Activated B cell treated with CpG ODN at 0.5 μM for 24 hours (primary cell): ENCODE data around the gene AGAP1. TPM values are rescaled to one million over a fixed set of nuclear protein-coding genes. Genes with fewer than 3 reads are reported as not detected.

Experiments
- ATAC-seq: fragments of 200-7000 bp; cut with Tn5 transposase; one replicate; pipeline ENCODE4 v1.10.0; 2021; ENCODE audit warnings: low read depth, mild to moderate bottlenecking, moderate library complexity
- CTCF ChIA-PET: fragments of 350-600 bp; sonication (Branson Sonifier 250); formaldehyde crosslinking; loops from one replicate; lab custom pipeline; 2021; ENCODE audit warnings: antibody characterized with exemption; lab: Charles Lee
- POLR2A ChIA-PET: fragments of 350-600 bp; sonication (Branson Sonifier 250); formaldehyde crosslinking; loops from one replicate; lab custom pipeline; 2021; ENCODE audit warnings: antibody characterized with exemption; lab: Charles Lee
- DNase-seq: peaks from one replicate; pipeline ENCODE4 v3.0.0; 2022
- H3K27ac Mint-ChIP-seq: one replicate; pipeline ENCODE4 v1.8.0; 2020; ENCODE audit warnings: mixed read lengths
- H3K27me3 Mint-ChIP-seq: one replicate; pipeline ENCODE4 v1.8.0; 2021; ENCODE audit warnings: mixed read lengths
- H3K36me3 Mint-ChIP-seq: one replicate; pipeline ENCODE4 v1.8.0; 2021; ENCODE audit warnings: low read depth, mixed read lengths
- H3K4me1 Mint-ChIP-seq: one replicate; pipeline ENCODE4 v1.8.0; 2021; ENCODE audit warnings: mixed read lengths
- H3K4me3 Mint-ChIP-seq: one replicate; pipeline ENCODE4 v1.8.0; 2020; ENCODE audit warnings: mild to moderate bottlenecking, mixed read lengths
- H3K9me3 Mint-ChIP-seq: one replicate; pipeline ENCODE4 v1.8.0; 2020; ENCODE audit warnings: mixed read lengths
- CTCF ChIP-seq: fragments of 200-600 bp; IDR thresholded peaks from one replicate; pipeline ENCODE4 v1.8.0; 2022; ENCODE audit warnings: antibody characterized with exemption, mild to moderate bottlenecking
- intact Hi-C: fragments of 100-400 bp; cut with micrococcal nuclease; formaldehyde crosslinking; loops from one replicate; pipeline ENCODE4 v1.15.1; 2024
- total RNA-seq: library from RNA; stranded (reverse); gene quantifications from 2 replicates; pipeline ENCODE4 v1.2.3, GENCODE V29; 2022

The AGAP1 gene
- total RNA-seq, 1 donor from 2014 or later: not detected

- Mint-ChIP-seq H3K4me1 (no peaks in the 10 kb centered on the region), H3K27ac (no peak overlapping the region), H3K36me3 (no peaks in the 10 kb centered on the region), H3K27me3 (peaks cover 6% of the 10 kb centered on the region), H3K4me3 (no peak overlapping the region), H3K9me3 (peaks cover 9% of the 10 kb centered on the region)
- ATAC-seq (no peak), DNase-seq (no peak)
- ChIA-PET POLR2A (no interaction called here), CTCF (no interaction called here)
- intact Hi-C loops: no loop called here
- TF ChIP-seq CTCF: no peak
Measured at GRCh38 chr2:235472443-235472842, 21.4 kb upstream of the AGAP1 start.

- H3K36me3 Mint-ChIP-seq: no peaks in the 10 kb centered on the region
- ChIA-PET CTCF (no interaction called here), POLR2A (no interaction called here)
- H3K9me3 Mint-ChIP-seq: peaks cover 6% of the 10 kb centered on the region
- DNase-seq (no peak), ATAC-seq (no peak)
- H3K4me1 Mint-ChIP-seq: no peaks in the 10 kb centered on the region
- H3K4me3 Mint-ChIP-seq: no peak overlapping the region
- intact Hi-C loops: no loop called here
- no peak for TF ChIP-seq CTCF
- H3K27ac Mint-ChIP-seq: no peak overlapping the region
- H3K27me3 Mint-ChIP-seq: peaks cover 3% of the 10 kb centered on the region
Measured at GRCh38 chr2:235478609-235479008, 15.2 kb upstream of the AGAP1 start.

GRCh38 chr2:235479604-235480003, 14.2 kb upstream of the AGAP1 start:
- ATAC-seq (no peak), DNase-seq (no peak)
- Mint-ChIP-seq H3K27ac (no peak overlapping the region), H3K9me3 (peaks cover 6% of the 10 kb centered on the region), H3K27me3 (peaks cover 3% of the 10 kb centered on the region), H3K4me3 (no peak overlapping the region), H3K4me1 (no peaks in the 10 kb centered on the region), H3K36me3 (no peaks in the 10 kb centered on the region)
- CTCF ChIA-PET: no interaction called here
- POLR2A ChIA-PET: no interaction called here
- intact Hi-C loops: no loop called here
- TF ChIP-seq CTCF: no peak

- intact Hi-C loops: no loop called here
- ATAC-seq (no peak), DNase-seq (no peak)
- peaks cover 5% of the 10 kb centered on the region for H3K27me3 Mint-ChIP-seq
- H3K36me3 Mint-ChIP-seq: no peaks in the 10 kb centered on the region
- TF ChIP-seq CTCF: no peak
- no peak overlapping the region for H3K4me3 Mint-ChIP-seq
- no peak overlapping the region for H3K27ac Mint-ChIP-seq
- CTCF ChIA-PET: no interaction called here
- peaks cover 2% of the 10 kb centered on the region for H3K9me3 Mint-ChIP-seq
- no peaks in the 10 kb centered on the region for H3K4me1 Mint-ChIP-seq
- POLR2A ChIA-PET: no interaction called here
Measured at GRCh38 chr2:235480614-235481013, 13.2 kb upstream of the AGAP1 start.

- intact Hi-C loops: no loop called here
- DNase-seq (no peak), ATAC-seq (no peak)
- POLR2A ChIA-PET: no interaction called here
- Mint-ChIP-seq H3K27ac (no peak overlapping the region), H3K4me3 (no peak overlapping the region), H3K36me3 (no peaks in the 10 kb centered on the region), H3K9me3 (no peaks in the 10 kb centered on the region), H3K4me1 (no peaks in the 10 kb centered on the region), H3K27me3 (peaks cover 5% of the 10 kb centered on the region)
- CTCF ChIA-PET: no interaction called here
- TF ChIP-seq CTCF: no peak
Measured at GRCh38 chr2:235483313-235483712, 10.5 kb upstream of the AGAP1 start.
